A549 treated with RU486 at 1 μM for 4 hours (cell line): ENCODE results near the gene C14orf119. TPM values are rescaled to one million over a fixed set of nuclear protein-coding genes. Genes with fewer than 3 reads are reported as not detected.

ENCODE experiments used
- total RNA-seq: library from RNA; stranded (reverse); fragments of 200-300 nt; extraction: Qiagen RNA extraction; gene quantifications from 5 replicates; pipeline ENCODE4 v1.2.3, GENCODE V29; 2022; ENCODE audit warnings: low read depth

The C14orf119 gene
- total RNA-seq, result 79.6 to 113 TPM (median 107 TPM) in 5 replicates

GRCh38 chr14:23095196-23096108 is at the start of gene C14orf119:
C14orf119 (plus strand) TSS chr14:23095505; CDS start chr14:23097659, 2,154 bp downstream.

GRCh38 chr14:23056956-23057756 is 38.1 kb upstream of the C14orf119 start, which contains the start of gene CDH24:
CDH24 (minus strand) TSS chr14:23057520; CDS start chr14:23055733, 1,787 bp downstream.

GRCh38 chr14:23094666-23095195 is 574 bp upstream of the C14orf119 start, which contains the start of gene ACIN1:
ACIN1 (minus strand) TSS chr14:23095136; CDS start chr14:23095112, 24 bp downstream.

GRCh38 chr14:23104591-23105347 is 9.5 kb downstream of the C14orf119 start, which contains the start of gene CIROP:
CIROP (minus strand) TSS chr14:23104989; CDS start chr14:23104920, 69 bp downstream.

GRCh38 chr14:23118506-23119362 is 23.4 kb downstream of the C14orf119 start, which contains the start of gene CEBPE:
CEBPE (minus strand) TSS chr14:23119255; CDS start chr14:23119091, 164 bp downstream.

Other genes starting within 250 kb of the C14orf119 start
- gene LRP10, start 223.8 kb upstream of the C14orf119 start, total RNA-seq, result 59.9 to 82.8 TPM (median 72.1 TPM) in 5 replicates
- 0.22 to 0.46 TPM (median 0.37 TPM) in 5 replicates for gene REM2, start 212.3 kb upstream of the C14orf119 start, total RNA-seq
- 58.1 to 70.5 TPM (median 63.1 TPM) in 5 replicates for gene RBM23, start 176.4 kb upstream of the C14orf119 start, total RNA-seq
- 103 to 161 TPM (median 122 TPM) in 5 replicates for gene PRMT5, start 166.1 kb upstream of the C14orf119 start, total RNA-seq
- 35.0 to 41.1 TPM (median 36.9 TPM) in 5 replicates for gene HAUS4, start 138.4 kb upstream of the C14orf119 start, total RNA-seq
- 38.8 to 43.7 TPM (median 40.1 TPM) in 5 replicates for gene AJUBA, start 113.0 kb upstream of the C14orf119 start, total RNA-seq
- gene C14orf93, start 85.4 kb upstream of the C14orf119 start, total RNA-seq, result 3.5 to 4.2 TPM (median 3.8 TPM) in 5 replicates
- gene PSMB5, start 60.6 kb upstream of the C14orf119 start, total RNA-seq, result 311 to 330 TPM (median 317 TPM) in 5 replicates
- gene PSMB11, start 53.3 kb upstream of the C14orf119 start, total RNA-seq, result not detected in 5 replicates
- 2.7 to 5.9 TPM (median 5.0 TPM) in 5 replicates for gene CDH24, start 38.0 kb upstream of the C14orf119 start, total RNA-seq
- 98.6 to 112 TPM (median 108 TPM) in 5 replicates for gene ACIN1, start 369 bp upstream of the C14orf119 start, total RNA-seq
- not detected in 5 replicates for gene CIROP, start 9.5 kb downstream of the C14orf119 start, total RNA-seq
- gene CEBPE, start 23.8 kb downstream of the C14orf119 start, total RNA-seq, result not detected in 5 replicates
- gene SLC7A8, start 88.2 kb downstream of the C14orf119 start, total RNA-seq, result 0.27 to 0.80 TPM (median 0.55 TPM) in 5 replicates
- gene RNF212B, start 142.4 kb downstream of the C14orf119 start, total RNA-seq, result not detected in 5 replicates
- 6.8 to 9.3 TPM (median 7.4 TPM) in 5 replicates for gene HOMEZ, start 190.6 kb downstream of the C14orf119 start, total RNA-seq
- 3.5 to 6.1 TPM (median 4.6 TPM) in 5 replicates for gene PPP1R3E, start 207.4 kb downstream of the C14orf119 start, total RNA-seq
- gene BCL2L2, start 211.3 kb downstream of the C14orf119 start, total RNA-seq, result 18.6 to 22.7 TPM (median 21.0 TPM) in 5 replicates
- gene PABPN1, start 226.0 kb downstream of the C14orf119 start, total RNA-seq, result 133 to 164 TPM (median 158 TPM) in 5 replicates